ENCODE measurements around the gene SLC16A11.
"Not testable (repeated sequence)": the region's sequence is repeated elsewhere in the genome, so short reads cannot be mapped to it uniquely, and the experiment has no call there.

- TF ChIP-seq CTCF (IDR thresholded peaks at IDR 0.05; ENCODE audit: poor library complexity, severe bottlenecking); MXI1 (conservative IDR thresholded peaks at IDR 0.05; ENCODE audit: poor library complexity, severe bottlenecking); POLR2AphosphoS5 (IDR thresholded peaks at IDR 0.05); RAD21 (conservative IDR thresholded peaks at IDR 0.05); TAF1 (IDR thresholded peaks at IDR 0.05; ENCODE audit: low read depth): not testable (repeated sequence)
Measured at GRCh38 chr17:7050583-7050982, 6.7 kb upstream of the SLC16A11 start.
